ENCODE results near the gene SEMA6B. TPM values are rescaled to one million over a fixed set of nuclear protein-coding genes. Genes with fewer than 3 reads are reported as not detected.

Gene SEMA6B
- polyA plus RNA-seq, 1 donor: 3.3 TPM

DNA sequence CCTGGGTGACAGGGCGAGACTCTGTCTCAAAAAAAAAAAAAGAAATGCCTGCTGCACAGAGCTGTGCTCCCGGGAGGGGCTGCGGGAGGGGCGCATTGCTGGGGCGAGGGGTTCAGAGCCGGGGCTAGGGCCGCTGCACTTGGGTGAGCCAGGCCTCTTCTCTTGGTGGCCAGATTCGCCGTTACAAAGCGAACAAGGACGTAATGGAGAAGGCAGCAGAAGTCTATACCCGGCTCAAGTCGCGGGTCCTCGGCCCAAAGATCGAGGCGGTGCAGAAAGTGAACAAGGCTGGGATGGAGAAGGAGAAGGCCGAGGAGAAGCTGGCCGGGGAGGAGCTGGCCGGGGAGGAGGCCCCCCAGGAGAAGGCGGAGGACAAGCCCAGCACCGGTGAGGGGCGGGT, 60.2 kb downstream of the SEMA6B start:
- Histone ChIP-seq H3K27ac (ENCODE audit: low read length) (no peak overlapping the region), H3K4me1 (ENCODE audit: control insufficient read depth, insufficient read depth, low read length) (no peaks in the 10 kb centered on the region), H3K9me3 (ENCODE audit: control insufficient read depth, low read depth, low read length) (no peaks in the 10 kb centered on the region), H3K27me3 (ENCODE audit: control insufficient read depth, insufficient read depth, low read length) (no peaks in the 10 kb centered on the region), H3K4me3 (ENCODE audit: low read length) (no peak overlapping the region), H3K36me3 (ENCODE audit: control insufficient read depth, insufficient read depth, low read length) (peaks cover 59% of the 10 kb centered on the region)
- DNase-seq: no peak
- 97% methylated on average over 5 of the region's 23 CpGs for WGBS (ENCODE audit: insufficient coverage, low lambda C conversion rate)

DNA sequence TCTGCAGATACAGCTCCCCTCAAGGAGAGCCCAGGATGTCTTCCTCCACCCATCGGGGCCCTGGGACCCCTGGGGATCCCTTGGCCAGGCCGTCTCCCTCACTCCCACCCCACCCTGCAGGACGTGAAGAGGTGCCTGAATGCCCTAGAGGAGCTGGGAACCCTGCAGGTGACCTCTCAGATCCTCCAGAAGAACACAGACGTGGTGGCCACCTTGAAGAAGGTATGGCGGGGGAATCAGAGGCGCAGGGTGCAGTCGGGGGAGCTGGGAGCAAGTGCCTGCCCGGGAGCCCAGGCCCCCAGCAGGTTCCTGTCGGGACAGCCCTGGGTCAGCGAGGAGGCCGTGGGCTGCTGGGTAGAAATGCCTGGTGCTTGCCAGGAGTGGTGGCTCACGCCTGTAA, 60.8 kb downstream of the SEMA6B start:
- Histone ChIP-seq H3K4me1 (ENCODE audit: control insufficient read depth, insufficient read depth, low read length) (no peaks in the 10 kb centered on the region), H3K27ac (ENCODE audit: low read length) (no peak overlapping the region), H3K4me3 (ENCODE audit: low read length) (no peak overlapping the region), H3K9me3 (ENCODE audit: control insufficient read depth, low read depth, low read length) (peaks cover 3% of the 10 kb centered on the region), H3K36me3 (ENCODE audit: control insufficient read depth, insufficient read depth, low read length) (peaks cover 63% of the 10 kb centered on the region), H3K27me3 (ENCODE audit: control insufficient read depth, insufficient read depth, low read length) (no peaks in the 10 kb centered on the region)
- DNase-seq: no peak
- WGBS (ENCODE audit: insufficient coverage, low lambda C conversion rate): no CpG with 5 or more reads among the region's 12 CpGs

DNA sequence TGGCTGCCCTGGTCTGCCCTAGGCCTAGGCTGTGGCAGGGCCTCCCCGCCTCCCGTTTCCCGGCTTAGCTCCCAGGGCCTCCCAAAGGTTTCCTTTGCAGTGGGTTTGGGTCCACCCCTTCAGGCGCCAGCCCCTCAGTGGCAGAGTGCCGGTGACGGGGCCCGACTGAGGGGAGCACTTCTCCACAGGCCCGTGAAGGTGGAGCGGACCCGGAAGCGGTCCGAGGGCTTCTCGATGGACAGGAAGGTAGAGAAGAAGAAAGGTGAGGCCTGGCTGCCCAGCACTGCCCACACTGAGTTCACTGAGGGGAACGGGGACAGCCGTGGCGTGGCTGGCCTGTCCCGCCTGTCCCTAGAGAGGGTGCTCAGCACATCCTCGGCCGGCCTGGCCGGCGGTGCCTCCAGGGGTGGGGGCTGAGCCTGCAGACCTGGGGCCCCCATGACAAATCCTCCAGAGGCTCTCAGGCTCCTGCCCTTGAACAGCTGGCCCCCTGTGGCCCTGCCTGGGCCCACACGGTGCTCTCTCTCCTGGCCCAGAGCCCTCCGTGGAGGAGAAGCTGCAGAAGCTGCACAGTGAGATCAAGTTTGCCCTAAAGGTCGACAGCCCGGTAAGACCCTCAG, 61.6 kb downstream of the SEMA6B start:
- Histone ChIP-seq H3K4me1 (ENCODE audit: control insufficient read depth, insufficient read depth, low read length) (no peaks in the 10 kb centered on the region), H3K27ac (ENCODE audit: low read length) (no peak overlapping the region), H3K27me3 (ENCODE audit: control insufficient read depth, insufficient read depth, low read length) (no peaks in the 10 kb centered on the region), H3K4me3 (ENCODE audit: low read length) (no peak overlapping the region), H3K9me3 (ENCODE audit: control insufficient read depth, low read depth, low read length) (peaks cover 7% of the 10 kb centered on the region), H3K36me3 (ENCODE audit: control insufficient read depth, insufficient read depth, low read length) (peaks cover 70% of the 10 kb centered on the region)
- no peak for DNase-seq
- WGBS (ENCODE audit: insufficient coverage, low lambda C conversion rate): no CpG with 5 or more reads among the region's 25 CpGs

- Histone ChIP-seq H3K4me3 (ENCODE audit: low read length) (no peak overlapping the region), H3K27me3 (ENCODE audit: control insufficient read depth, insufficient read depth, low read length) (no peaks in the 10 kb centered on the region), H3K36me3 (ENCODE audit: control insufficient read depth, insufficient read depth, low read length) (peaks cover 63% of the 10 kb centered on the region), H3K9me3 (ENCODE audit: control insufficient read depth, low read depth, low read length) (peaks cover 9% of the 10 kb centered on the region), H3K27ac (ENCODE audit: low read length) (no peak overlapping the region), H3K4me1 (ENCODE audit: control insufficient read depth, insufficient read depth, low read length) (no peaks in the 10 kb centered on the region)
- no CpG with 5 or more reads among the region's 18 CpGs for WGBS (ENCODE audit: insufficient coverage, low lambda C conversion rate)
- DNase-seq: no peak
These were observed 63.2 kb downstream of the SEMA6B start for GRCh38 chr19:4496304-4496703.

GRCh38 chr19:4495471-4495870, 64.0 kb downstream of the SEMA6B start:
- peaks cover 58% of the 10 kb centered on the region for H3K36me3 ChIP-seq (ENCODE audit: control insufficient read depth, insufficient read depth, low read length)
- no peak for DNase-seq
- H3K9me3 ChIP-seq (ENCODE audit: control insufficient read depth, low read depth, low read length): peaks cover 9% of the 10 kb centered on the region
- no peak overlapping the region for H3K27ac ChIP-seq (ENCODE audit: low read length)
- 100% methylated on average over 1 of the region's 12 CpGs for WGBS (ENCODE audit: insufficient coverage, low lambda C conversion rate)
- H3K27me3 ChIP-seq (ENCODE audit: control insufficient read depth, insufficient read depth, low read length): no peaks in the 10 kb centered on the region
- no peaks in the 10 kb centered on the region for H3K4me1 ChIP-seq (ENCODE audit: control insufficient read depth, insufficient read depth, low read length)
- H3K4me3 ChIP-seq (ENCODE audit: low read length): no peak overlapping the region

DNA sequence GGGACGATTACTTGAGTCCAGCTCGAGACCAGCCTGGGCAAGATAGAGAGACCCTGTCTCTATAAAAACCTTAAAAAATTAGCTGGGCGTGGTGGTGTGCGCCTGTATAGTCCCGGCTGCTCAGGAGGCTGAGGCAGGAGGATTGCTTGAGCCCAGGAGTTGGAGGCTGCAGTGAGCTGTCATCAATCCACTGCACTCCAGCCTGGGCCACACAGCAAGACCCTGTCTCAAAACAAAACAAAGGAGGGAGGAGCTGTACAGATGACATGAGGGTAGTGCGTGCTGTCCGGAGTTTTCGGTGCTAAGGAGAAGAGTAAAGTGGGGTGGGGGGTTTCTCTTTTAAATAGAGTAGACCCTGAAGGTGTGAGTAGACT, 64.8 kb downstream of the SEMA6B start:
- Histone ChIP-seq H3K27ac (ENCODE audit: low read length) (no peak overlapping the region), H3K36me3 (ENCODE audit: control insufficient read depth, insufficient read depth, low read length) (peaks cover 60% of the 10 kb centered on the region)
- WGBS (ENCODE audit: insufficient coverage, low lambda C conversion rate): 100% methylated on average over 1 of the region's 8 CpGs

GRCh38 chr19:4493929-4494690, 65.4 kb downstream of the SEMA6B start:
- Histone ChIP-seq H3K4me1 (ENCODE audit: control insufficient read depth, insufficient read depth, low read length) (no peaks in the 10 kb centered on the region), H3K4me3 (ENCODE audit: low read length) (no peak overlapping the region), H3K9me3 (ENCODE audit: control insufficient read depth, low read depth, low read length) (peaks cover 9% of the 10 kb centered on the region), H3K27ac (ENCODE audit: low read length) (no peak overlapping the region), H3K27me3 (ENCODE audit: control insufficient read depth, insufficient read depth, low read length) (no peaks in the 10 kb centered on the region), H3K36me3 (ENCODE audit: control insufficient read depth, insufficient read depth, low read length) (peaks cover 58% of the 10 kb centered on the region)
- no peak for DNase-seq
- no CpG with 5 or more reads among the region's 61 CpGs for WGBS (ENCODE audit: insufficient coverage, low lambda C conversion rate)

More for the DNA sequence above, 64.8 kb downstream of the SEMA6B start:
- H3K4me3 ChIP-seq (ENCODE audit: low read length): no peak overlapping the region
- H3K4me1 ChIP-seq (ENCODE audit: control insufficient read depth, insufficient read depth, low read length): no peaks in the 10 kb centered on the region
- H3K9me3 ChIP-seq (ENCODE audit: control insufficient read depth, low read depth, low read length): peaks cover 9% of the 10 kb centered on the region
- DNase-seq: no peak
- no peaks in the 10 kb centered on the region for H3K27me3 ChIP-seq (ENCODE audit: control insufficient read depth, insufficient read depth, low read length)

DNA sequence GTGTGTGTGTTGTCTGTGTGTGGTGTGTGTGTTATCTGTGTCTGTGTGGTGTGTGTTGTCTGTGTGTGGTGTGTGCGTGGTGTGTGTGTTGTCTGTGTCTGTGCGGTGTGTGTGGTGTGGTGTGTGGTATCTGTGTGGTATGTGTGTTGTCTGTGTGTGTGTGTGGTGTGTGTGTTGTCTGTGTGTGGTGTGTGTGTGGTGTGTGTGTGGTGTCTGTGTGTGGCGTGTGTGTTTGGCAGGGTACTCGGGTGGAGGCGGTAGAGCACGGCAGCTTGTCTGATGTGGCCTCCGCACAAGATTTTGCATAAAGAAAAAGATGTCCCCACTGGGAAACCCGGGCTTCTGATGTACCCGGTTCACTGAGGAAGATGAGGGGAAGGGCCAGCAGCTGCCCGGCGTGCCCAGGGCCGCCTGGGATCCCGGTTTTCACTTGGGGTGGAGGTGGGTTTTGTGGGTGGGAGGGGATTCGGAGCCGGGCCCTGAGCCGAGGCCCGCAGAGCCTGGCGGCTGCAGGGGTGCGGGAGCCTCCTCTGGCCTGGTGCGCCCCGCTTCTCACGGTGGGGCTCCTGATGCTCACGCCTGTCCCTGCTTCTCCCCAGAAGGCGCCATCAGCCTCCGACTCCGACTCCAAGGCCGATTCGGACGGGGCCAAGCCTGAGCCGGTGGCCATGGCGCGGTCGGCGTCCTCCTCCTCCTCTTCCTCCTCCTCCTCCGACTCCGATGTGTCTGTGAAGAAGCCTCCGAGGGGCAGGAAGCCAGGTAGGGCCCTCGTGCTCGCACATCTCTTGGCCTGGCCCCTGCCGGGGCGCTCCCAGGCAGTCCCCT, 66.2 kb downstream of the SEMA6B start:
- no peaks in the 10 kb centered on the region for H3K4me1 ChIP-seq (ENCODE audit: control insufficient read depth, insufficient read depth, low read length)
- WGBS (ENCODE audit: insufficient coverage, low lambda C conversion rate): no CpG with 5 or more reads among the region's 41 CpGs

More for the DNA sequence above, 66.2 kb downstream of the SEMA6B start:
- Histone ChIP-seq H3K36me3 (ENCODE audit: control insufficient read depth, insufficient read depth, low read length) (peaks cover 57% of the 10 kb centered on the region), H3K27me3 (ENCODE audit: control insufficient read depth, insufficient read depth, low read length) (no peaks in the 10 kb centered on the region), H3K27ac (ENCODE audit: low read length) (no peak overlapping the region), H3K4me3 (ENCODE audit: low read length) (no peak overlapping the region), H3K9me3 (ENCODE audit: control insufficient read depth, low read depth, low read length) (peaks cover 9% of the 10 kb centered on the region)
- no peak for DNase-seq
